GM19455 (cell line): ENCODE results near the gene MTG2.

Experiments
- ATAC-seq: cut with Tn5 transposase; IDR thresholded peaks from one replicate; pipeline ENCODE4 v1.9.1; 2021; ENCODE audit not compliant: unreplicated experiment

The MTG2 gene

GRCh38 chr20:62232770-62233645 is 50.2 kb downstream of the MTG2 start:
- no peak for ATAC-seq

- ATAC-seq = no peak
Observed at GRCh38 chr20:62233684-62234083, 50.9 kb downstream of the MTG2 start.

DNA sequence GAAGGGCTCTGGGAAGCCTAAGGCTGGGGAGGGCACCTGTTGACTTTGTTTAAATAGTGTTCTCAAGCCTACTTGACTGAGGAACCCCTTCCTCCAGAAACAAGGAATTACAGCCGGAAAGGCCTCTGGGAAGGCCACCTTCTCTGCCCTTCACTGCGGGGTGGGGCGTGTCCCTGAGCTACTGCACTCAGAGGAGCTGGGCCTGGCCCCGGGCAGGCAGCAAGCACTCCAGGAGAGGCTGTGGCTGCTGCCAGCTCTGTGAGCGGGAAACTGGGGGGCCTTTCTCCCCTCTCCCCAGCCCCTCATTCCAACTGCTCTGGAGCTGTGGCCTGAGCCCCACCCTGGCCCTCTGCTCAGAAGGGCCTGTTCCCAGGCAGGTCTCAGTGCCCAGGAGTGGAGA is 51.5 kb downstream of the MTG2 start:
- ATAC-seq = no peak

GRCh38 chr20:62235001-62235776 is 52.4 kb downstream of the MTG2 start:
- no peak for ATAC-seq

DNA sequence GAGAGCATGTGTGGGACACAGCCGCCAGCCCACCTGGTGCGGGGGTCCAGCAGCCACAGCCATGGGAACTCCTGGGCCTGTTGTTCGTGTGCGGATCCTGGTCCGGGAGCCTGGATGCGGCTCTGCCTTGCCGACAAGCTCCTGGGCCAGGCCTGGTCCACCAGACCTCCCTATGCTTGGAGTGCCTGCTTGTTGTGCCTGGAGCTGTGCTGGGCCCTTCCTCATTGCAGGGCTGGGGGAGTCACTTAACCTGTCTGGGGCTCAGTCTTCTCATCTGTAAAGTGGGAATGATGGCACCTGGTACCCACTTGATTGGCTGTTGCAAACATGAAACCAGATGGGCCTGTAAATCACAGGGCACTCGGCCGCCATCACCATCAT is 52.9 kb downstream of the MTG2 start:
- ATAC-seq = no peak

GRCh38 chr20:62236200-62236599 is 53.4 kb downstream of the MTG2 start:
- no peak for ATAC-seq

GRCh38 chr20:62236766-62237513 is 54.1 kb downstream of the MTG2 start:
- no peak for ATAC-seq

DNA sequence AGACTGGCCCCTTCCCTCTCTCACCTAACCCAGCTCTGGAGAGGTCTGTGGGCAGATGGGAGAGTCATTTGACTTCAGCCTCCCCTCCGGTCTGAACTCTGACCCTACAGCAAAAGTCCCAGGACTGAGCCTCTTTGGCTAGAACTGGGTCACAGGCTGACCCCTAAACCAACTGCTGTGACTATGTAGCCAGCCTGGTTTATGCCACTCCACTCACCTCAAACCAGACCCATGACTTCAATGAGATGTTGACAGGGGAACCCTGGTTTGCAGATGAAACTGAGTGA is 54.6 kb downstream of the MTG2 start:
- no peak for ATAC-seq

DNA sequence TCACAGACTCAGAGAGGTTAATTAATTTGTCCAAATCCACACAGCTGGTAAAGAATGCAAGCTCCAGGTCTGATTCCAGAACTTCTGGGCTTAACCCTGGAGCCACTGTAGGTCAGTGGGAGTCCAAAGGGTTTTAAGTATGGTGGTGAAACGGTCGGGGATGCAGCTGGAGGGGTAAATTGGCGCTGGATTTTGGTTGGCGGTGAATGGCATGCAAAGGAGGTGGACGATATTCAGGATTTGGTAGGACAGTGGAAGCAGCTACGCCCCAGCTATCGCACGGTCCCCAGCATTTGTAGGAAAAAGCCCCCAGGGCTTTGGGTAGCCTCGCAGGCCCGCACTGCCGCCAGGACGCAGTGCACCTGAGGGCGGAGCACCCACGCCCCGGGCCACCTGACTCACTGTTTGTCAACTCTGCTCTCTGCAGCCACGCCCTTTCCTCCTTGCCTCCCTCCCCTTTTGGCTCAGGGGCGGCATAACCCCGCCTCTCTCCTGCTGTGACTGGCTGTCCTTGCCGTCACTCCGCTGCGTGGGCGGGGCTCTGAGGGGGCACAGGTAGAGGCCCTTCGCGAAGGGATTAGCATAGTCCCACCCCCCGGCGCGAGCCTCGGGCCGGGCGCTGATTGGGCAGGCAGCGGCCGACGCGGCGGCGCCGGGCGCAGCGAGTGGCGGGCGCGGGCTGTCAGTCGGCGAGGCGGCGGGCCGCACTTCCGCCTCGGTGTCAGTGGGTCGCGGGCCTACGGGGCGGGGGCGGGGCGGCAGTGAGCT is 55.2 kb downstream of the MTG2 start, which contains the start of gene OSBPL2:
TSS of gene OSBPL2 (plus strand) at position 721 of the 768 bp plus-strand sequence. CDS start 17,664 bp downstream, outside the sequence.
- peak; percentile 97 for ATAC-seq

GRCh38 chr20:62238569-62239277 is 55.9 kb downstream of the MTG2 start:
- peak; percentile 14 for ATAC-seq

GRCh38 chr20:62239278-62239879 is 56.6 kb downstream of the MTG2 start:
- ATAC-seq = no peak

- ATAC-seq = no peak
Observed at GRCh38 chr20:62240020-62240685, 57.3 kb downstream of the MTG2 start.

- ATAC-seq = no peak
Observed at GRCh38 chr20:62241506-62241905, 58.7 kb downstream of the MTG2 start.

- ATAC-seq = no peak
Observed at GRCh38 chr20:62242176-62242575, 59.3 kb downstream of the MTG2 start.

DNA sequence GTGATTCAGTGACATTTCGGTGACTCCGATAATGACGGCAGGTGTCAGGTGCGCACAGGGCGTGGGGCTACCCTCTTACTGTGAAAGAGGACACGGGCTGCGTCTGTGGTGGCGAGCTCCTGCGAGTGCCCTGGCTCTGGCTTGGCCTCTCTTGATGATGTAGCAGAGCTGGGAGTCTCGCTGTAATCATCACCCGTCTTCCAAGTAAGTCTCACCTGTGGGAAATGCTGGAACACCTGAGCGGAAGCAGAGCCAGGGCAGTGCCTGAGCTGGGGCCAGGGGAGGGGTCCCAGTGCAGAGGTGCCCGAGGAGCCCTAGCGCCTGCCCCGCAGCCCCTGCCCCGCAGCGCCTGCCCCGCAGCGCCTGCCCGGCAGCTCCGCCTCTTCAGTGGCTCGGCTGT is 60.3 kb downstream of the MTG2 start:
- ATAC-seq = no peak

GRCh38 chr20:62243906-62244515 is 61.2 kb downstream of the MTG2 start:
- no peak for ATAC-seq

- no peak for ATAC-seq
Observed at GRCh38 chr20:62244644-62245108, 61.8 kb downstream of the MTG2 start.

- no peak for ATAC-seq
Observed at GRCh38 chr20:62245911-62246280, 63.1 kb downstream of the MTG2 start.

DNA sequence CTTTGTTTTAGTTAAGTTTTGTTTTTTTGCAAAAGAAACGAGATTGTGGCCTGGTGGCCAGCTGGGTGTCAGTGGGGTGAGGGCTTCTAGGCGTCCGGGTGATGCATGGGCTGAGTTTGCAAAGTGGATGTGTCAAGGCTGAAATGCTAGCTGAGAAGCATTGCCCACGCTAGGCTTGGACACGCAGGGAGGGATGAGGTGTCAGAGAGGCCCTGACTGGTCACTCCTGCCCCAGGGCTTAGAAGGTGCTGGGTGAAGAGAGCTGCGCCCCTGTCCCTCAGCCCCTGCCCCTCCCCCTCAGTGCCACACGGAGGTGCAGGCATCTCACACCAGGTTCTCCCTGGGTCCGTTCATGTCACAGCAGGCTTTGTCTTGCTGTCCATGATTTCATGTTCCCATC is 63.6 kb downstream of the MTG2 start:
- no peak for ATAC-seq
